SK-N-SH treated with all-trans-retinoic acid at 6 μM for 48 hours (cell line): ENCODE measurements around the gene ABCF2.

ENCODE experiments used
- OSR1 ChIP-seq: fragments of 250-450 bp; sonication (Bioruptor Pico); IDR thresholded peaks from 2 replicates; pipeline ENCODE4 v1.8.0; 2022; ENCODE audit warnings: moderate library complexity, mild to moderate bottlenecking, inconsistent platforms
- PPARA ChIP-seq: fragments of 250-450 bp; sonication (Bioruptor Pico); IDR thresholded peaks from 2 replicates; pipeline ENCODE4 v1.5.0; 2020; ENCODE audit warnings: mild to moderate bottlenecking, borderline replicate concordance
- TOX ChIP-seq: fragments of 250-450 bp; sonication (Bioruptor Pico); IDR thresholded peaks from 2 replicates; pipeline ENCODE4 v1.8.0; 2021; ENCODE audit warnings: mild to moderate bottlenecking, moderate library complexity, borderline replicate concordance
- ZFP3 ChIP-seq: fragments of 250-450 bp; sonication (Bioruptor Pico); IDR thresholded peaks from 2 replicates; pipeline ENCODE4 v1.5.0; 2020; ENCODE audit warnings: mild to moderate bottlenecking, moderate library complexity
- ZNF565 ChIP-seq: fragments of 450-650 bp; formaldehyde crosslinking; conservative IDR thresholded peaks from 2 replicates; pipeline ENCODE4 v1.5.0; 2020; ENCODE audit warnings: low read depth, mild to moderate bottlenecking, moderate library complexity
- ZNF70 ChIP-seq: fragments of 450-650 bp; formaldehyde crosslinking; IDR thresholded peaks from 2 replicates; pipeline ENCODE4 v1.5.0; 2020; ENCODE audit warnings: mild to moderate bottlenecking, moderate library complexity
- TF ChIP-seq, protein P1 (sequence below): fragments of 250-450 bp; sonication (Bioruptor Pico); IDR thresholded peaks from 2 replicates; pipeline ENCODE4 v1.8.0; 2020; ENCODE audit warnings: mild to moderate bottlenecking, moderate library complexity, borderline replicate concordance
- TF ChIP-seq, protein P2 (sequence below): fragments of 250-450 bp; sonication (Bioruptor Pico); IDR thresholded peaks from 2 replicates; pipeline ENCODE4 v1.5.1; 2020; ENCODE audit warnings: low read depth, mild to moderate bottlenecking, moderate library complexity

DNA sequence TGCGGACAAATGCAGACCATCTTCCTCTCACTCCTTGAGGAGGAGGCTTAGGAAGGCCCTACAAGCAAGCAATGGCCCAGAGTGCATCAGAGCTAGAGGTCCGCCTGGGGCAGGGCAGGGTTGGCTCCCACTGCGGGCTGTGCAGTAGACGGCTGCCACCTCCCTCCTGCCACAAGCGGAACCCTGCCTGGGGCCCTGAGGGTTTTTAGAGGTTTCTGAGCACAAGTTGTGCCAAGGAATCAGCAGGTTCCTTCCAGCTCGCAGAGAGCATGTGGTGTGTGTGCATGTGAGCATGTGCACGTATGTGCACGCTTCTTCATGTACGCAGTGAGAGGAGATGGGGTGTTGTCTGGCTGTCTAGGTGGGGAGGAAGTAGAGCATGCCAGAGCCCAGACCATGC is 47.4 kb upstream of the ABCF2 start:
- TF ChIP-seq OSR1 (CRISPR knock-in tag) (no peak), ZFP3 (no peak), TOX (CRISPR knock-in tag) (no peak), ZNF70 (CRISPR knock-in tag) (no peak), PPARA (no peak), ZNF565 (CRISPR knock-in tag) (no peak)
- TF ChIP-seq, protein P1, sequence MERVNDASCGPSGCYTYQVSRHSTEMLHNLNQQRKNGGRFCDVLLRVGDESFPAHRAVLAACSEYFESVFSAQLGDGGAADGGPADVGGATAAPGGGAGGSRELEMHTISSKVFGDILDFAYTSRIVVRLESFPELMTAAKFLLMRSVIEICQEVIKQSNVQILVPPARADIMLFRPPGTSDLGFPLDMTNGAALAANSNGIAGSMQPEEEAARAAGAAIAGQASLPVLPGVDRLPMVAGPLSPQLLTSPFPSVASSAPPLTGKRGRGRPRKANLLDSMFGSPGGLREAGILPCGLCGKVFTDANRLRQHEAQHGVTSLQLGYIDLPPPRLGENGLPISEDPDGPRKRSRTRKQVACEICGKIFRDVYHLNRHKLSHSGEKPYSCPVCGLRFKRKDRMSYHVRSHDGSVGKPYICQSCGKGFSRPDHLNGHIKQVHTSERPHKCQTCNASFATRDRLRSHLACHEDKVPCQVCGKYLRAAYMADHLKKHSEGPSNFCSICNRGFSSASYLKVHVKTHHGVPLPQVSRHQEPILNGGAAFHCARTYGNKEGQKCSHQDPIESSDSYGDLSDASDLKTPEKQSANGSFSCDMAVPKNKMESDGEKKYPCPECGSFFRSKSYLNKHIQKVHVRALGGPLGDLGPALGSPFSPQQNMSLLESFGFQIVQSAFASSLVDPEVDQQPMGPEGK (CRISPR knock-in tag): no peak
- TF ChIP-seq, protein P2, sequence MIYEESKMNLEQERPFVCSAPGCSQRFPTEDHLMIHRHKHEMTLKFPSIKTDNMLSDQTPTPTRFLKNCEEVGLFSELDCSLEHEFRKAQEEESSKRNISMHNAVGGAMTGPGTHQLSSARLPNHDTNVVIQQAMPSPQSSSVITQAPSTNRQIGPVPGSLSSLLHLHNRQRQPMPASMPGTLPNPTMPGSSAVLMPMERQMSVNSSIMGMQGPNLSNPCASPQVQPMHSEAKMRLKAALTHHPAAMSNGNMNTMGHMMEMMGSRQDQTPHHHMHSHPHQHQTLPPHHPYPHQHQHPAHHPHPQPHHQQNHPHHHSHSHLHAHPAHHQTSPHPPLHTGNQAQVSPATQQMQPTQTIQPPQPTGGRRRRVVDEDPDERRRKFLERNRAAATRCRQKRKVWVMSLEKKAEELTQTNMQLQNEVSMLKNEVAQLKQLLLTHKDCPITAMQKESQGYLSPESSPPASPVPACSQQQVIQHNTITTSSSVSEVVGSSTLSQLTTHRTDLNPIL (CRISPR knock-in tag): no peak
